HT-29 (cell line): Measurements from ENCODE around the gene FRK. TPM values are rescaled to one million over a fixed set of nuclear protein-coding genes. Genes with fewer than 3 reads are reported as not detected.
"Not testable (repeated sequence)": the region's sequence is repeated elsewhere in the genome, so short reads cannot be mapped to it uniquely, and the experiment has no call there.

ENCODE experiments used
- DNase-seq: peaks from one replicate; pipeline ENCODE4 v3.0.0-alpha.2; 2015; ENCODE audit warnings: low spot score
- total RNA-seq: library from RNA; depleted of rRNA; stranded (reverse); fragments of >200 nt; shearing (Covaris generic); gene quantifications from 2 replicates; pipeline ENCODE4 v1.2.3, GENCODE V29; 2014

FRK gene
- total RNA-seq, 1 experiment from 2014 or later, result 2.1 TPM

GRCh38 chr6:116074732-116075390, 14.2 kb upstream of the FRK start:
- no peak for DNase-seq

GRCh38 chr6:116073765-116074440, 13.2 kb upstream of the FRK start:
- peak; percentile 51 for DNase-seq

GRCh38 chr6:116072368-116072767, 11.7 kb upstream of the FRK start:
- DNase-seq, result no peak

- peak; percentile 36 for DNase-seq
Observed at GRCh38 chr6:116070616-116071389, 10.1 kb upstream of the FRK start.

- DNase-seq, result no peak
Observed at GRCh38 chr6:116070101-116070500, 9.4 kb upstream of the FRK start.

GRCh38 chr6:116066789-116067188, 6.1 kb upstream of the FRK start:
- no peak for DNase-seq

GRCh38 chr6:116064666-116065065, 4.0 kb upstream of the FRK start:
- DNase-seq, result no peak

- DNase-seq, result no peak
Observed at GRCh38 chr6:116062496-116062895, 1.8 kb upstream of the FRK start.

GRCh38 chr6:116059713-116060571, 749 bp downstream of the FRK start:
- DNase-seq, result peak; percentile 73

- DNase-seq, result no peak
Observed at GRCh38 chr6:116057766-116058165, 2.9 kb downstream of the FRK start.

- DNase-seq, result no peak
Observed at GRCh38 chr6:116055513-116055912, 5.2 kb downstream of the FRK start.

GRCh38 chr6:116051244-116051643, 9.4 kb downstream of the FRK start:
- DNase-seq, result no peak

- no peak for DNase-seq
Observed at GRCh38 chr6:116050737-116051136, 10.0 kb downstream of the FRK start.

- no peak for DNase-seq
Observed at GRCh38 chr6:116049321-116049720, 11.4 kb downstream of the FRK start.

- peak; percentile 33 for DNase-seq
Observed at GRCh38 chr6:116047173-116047933, 13.3 kb downstream of the FRK start.

- DNase-seq, result no peak
Observed at GRCh38 chr6:116046737-116047136, 14.0 kb downstream of the FRK start.

- DNase-seq, result not testable (repeated sequence)
Observed at GRCh38 chr6:116046272-116046671, 14.4 kb downstream of the FRK start.

GRCh38 chr6:116041934-116042333, 18.8 kb downstream of the FRK start:
- DNase-seq, result no peak

- DNase-seq, result no peak
Observed at GRCh38 chr6:116040993-116041392, 19.7 kb downstream of the FRK start.

GRCh38 chr6:116036885-116037284, 23.8 kb downstream of the FRK start:
- no peak for DNase-seq
